D721Med (cell line): ENCODE results near the gene C12orf50.
"Not testable (repeated sequence)": the region's sequence is repeated elsewhere in the genome, so short reads cannot be mapped to it uniquely, and the experiment has no call there.

Source experiments
- DNase-seq: peaks from one replicate; pipeline ENCODE4 v3.0.0; 2011; ENCODE audit warnings: low spot score; ENCODE audit not compliant: insufficient read length
- FAIRE-seq: peaks from 2 replicates; lab custom pipeline; 2011; peaks lifted over from hg19 to GRCh38; lab: Jason Lieb, UNC
- TF ChIP-seq, protein P1 (sequence below): IDR thresholded peaks from 2 replicates; pipeline ENCODE4 v1.5.1; 2012; ENCODE audit warnings: mild to moderate bottlenecking, control low read depth; ENCODE audit not compliant: insufficient read depth; ENCODE audit errors: missing control alignments

C12orf50 gene

DNA sequence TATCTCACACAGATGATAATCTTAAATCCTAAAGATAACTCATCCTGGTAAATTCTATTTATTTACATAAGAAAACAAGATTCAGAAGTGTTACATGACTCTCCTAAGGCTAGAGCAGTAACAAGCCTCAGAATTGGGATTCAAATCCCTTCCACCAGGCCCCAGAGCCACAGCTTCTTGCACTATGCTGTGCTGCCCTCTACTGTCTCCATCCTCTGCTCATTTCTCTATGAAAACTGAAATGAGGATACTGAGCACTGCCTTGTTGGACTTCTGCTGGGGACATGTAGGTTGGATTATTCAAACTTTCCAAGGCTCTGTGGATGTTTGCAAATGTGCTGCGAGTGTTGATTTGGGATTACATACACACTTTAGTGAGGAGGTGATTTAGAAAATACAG lies 23.5 kb upstream of the C12orf50 start:
- TF ChIP-seq, protein P1, sequence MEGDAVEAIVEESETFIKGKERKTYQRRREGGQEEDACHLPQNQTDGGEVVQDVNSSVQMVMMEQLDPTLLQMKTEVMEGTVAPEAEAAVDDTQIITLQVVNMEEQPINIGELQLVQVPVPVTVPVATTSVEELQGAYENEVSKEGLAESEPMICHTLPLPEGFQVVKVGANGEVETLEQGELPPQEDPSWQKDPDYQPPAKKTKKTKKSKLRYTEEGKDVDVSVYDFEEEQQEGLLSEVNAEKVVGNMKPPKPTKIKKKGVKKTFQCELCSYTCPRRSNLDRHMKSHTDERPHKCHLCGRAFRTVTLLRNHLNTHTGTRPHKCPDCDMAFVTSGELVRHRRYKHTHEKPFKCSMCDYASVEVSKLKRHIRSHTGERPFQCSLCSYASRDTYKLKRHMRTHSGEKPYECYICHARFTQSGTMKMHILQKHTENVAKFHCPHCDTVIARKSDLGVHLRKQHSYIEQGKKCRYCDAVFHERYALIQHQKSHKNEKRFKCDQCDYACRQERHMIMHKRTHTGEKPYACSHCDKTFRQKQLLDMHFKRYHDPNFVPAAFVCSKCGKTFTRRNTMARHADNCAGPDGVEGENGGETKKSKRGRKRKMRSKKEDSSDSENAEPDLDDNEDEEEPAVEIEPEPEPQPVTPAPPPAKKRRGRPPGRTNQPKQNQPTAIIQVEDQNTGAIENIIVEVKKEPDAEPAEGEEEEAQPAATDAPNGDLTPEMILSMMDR: peak; percentile 60
- peak; percentile 41 for FAIRE-seq
- DNase-seq: no peak

DNA sequence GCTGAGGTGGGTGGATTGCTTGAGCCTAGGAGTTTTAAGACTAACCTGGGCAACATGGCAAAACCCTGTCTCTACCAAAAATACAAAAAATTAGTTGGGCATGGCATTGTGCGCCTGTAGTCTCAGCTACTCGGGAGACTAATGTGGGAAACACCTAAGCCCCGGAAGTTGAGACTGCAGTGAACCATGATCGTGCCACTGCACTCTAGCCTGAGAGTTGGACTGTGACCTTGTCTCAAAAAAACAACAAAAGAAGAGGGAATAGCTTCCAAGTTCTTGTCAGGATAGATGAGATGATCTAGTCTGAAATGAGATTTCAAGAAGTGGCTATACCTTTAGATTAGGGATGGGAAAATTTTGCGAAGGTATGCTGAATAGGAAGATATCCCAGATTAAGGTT lies 14.8 kb upstream of the C12orf50 start:
- DNase-seq: no peak
- FAIRE-seq: no peak
- TF ChIP-seq, protein P1: no peak

DNA sequence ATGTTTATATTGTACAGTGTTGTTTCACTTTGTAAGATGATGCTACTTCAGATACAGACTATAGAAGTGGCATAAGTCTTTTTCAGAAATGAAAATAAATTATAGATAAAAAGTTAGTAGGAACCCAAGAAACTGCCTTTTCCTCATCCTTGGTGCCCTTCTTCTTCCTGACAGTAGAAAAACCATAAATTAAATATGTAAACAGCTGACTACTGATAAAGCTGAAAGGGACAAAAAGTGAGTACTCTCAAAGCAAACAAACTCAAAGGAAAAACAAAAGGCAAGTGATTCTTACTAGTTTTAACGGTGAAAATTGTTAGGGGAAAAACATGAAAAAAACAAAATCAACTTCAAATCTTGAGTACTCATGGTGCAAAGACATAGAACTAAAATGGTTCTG lies 8.6 kb upstream of the C12orf50 start:
- no peak for DNase-seq
- no peak for FAIRE-seq
- TF ChIP-seq, protein P1: no peak

DNA sequence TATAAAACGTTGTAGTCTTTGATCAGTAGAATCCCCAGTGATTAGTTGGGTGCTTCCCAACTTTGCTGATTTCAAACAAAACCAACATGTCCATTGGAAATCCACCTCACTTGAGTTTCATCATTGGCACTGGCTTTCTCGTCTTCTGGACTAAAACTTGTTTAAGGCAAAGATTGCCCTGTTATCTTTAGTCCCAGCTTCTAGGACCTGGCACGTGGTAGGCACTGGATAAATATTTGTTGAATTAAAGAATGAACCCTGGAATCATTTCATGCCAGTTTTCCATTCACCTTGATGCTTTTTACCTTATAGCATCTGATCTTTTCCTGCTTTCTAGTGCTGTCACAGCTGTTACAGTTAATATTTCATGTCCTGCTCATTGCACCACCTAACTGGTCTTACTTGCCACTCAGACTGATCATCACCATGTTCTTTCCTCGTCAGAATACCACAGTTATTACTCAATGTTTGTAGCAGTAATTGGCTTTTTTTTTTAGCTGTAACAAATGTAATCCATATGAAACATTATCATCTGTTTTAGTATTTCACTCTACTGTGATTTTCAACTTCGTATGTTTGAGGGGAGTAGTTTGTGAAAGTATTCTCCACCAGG lies 7.3 kb upstream of the C12orf50 start:
- TF ChIP-seq, protein P1: no peak
- no peak for DNase-seq
- peak; percentile 86 for FAIRE-seq

DNA sequence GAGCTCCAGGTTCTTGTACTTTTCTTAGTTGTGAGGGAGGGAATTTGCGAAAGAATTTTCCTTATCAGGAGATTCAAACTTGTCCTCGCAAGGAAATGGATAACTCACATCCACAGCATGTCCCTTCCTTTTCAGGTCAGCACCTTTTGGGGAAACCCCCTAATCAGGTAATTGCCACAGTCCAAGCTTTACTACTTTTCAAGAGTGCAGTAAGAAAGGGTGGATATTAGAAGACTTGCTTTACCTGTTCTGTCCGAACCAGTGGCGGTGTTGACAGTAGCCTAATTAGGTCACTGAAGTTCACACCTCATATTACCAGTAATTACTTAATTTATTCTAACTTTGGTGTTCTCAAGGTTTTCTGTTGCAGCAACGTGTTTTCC lies 6.7 kb upstream of the C12orf50 start:
- TF ChIP-seq, protein P1: no peak
- DNase-seq (no peak), FAIRE-seq (no peak)

DNA sequence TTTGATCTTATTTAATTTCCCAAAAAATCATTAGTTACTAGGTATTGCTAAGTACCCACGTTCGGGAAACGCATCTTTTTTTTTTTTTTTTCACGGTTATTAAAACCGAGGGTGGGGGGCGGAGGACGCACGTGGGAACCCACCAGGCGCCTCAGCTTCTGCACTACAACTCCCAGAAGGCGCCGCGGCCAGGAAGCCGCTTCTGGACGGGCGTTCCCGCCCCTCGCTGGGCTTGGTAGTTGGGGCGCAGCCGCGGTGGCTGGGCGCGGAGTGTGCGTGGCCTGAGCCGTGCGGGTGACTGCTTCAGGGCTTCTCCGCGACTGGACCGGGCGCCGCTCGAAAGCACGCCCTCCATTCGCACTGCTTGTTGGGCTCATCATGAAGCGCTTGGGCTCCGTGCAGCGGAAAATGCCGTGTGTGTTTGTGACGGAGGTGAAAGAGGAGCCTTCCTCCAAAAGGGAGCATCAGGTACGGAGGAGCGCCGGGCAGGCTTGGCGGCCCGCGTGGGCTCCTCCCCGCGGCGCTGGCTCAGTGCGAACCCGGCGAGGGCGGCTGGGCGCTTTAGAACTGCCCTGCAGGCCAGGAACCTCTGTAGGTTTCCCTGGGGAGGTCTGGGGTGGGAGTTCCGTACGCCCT lies 6.2 kb upstream of the C12orf50 start:
- DNase-seq (peak; percentile 55), FAIRE-seq (no peak)
- TF ChIP-seq, protein P1: no peak

DNA sequence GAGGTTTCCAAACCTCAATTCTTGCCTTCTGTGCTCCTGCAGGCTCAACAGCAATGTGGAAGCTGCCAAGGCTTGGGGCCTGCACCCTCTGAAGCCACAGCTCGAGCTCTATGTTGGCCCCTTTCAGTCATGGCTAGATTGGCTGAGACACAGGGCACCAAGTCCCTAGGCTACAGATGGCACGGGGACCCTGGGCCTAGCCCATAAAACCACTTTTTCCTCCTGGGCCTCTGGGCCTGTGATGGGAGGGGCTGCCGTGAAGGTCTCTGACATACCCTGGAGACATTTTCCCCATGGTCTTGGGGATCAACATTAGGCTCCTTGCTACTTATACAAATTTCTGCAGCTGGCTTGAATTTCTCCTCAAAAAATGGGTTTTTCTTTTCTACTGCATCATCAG lies 2.0 kb upstream of the C12orf50 start:
- DNase-seq, FAIRE-seq: not testable (repeated sequence)
